HepG2 (cell line): Measurements from ENCODE around the gene ENTPD6. TPM values are rescaled to one million over a fixed set of nuclear protein-coding genes. Genes with fewer than 3 reads are reported as not detected.

Experiments used
- BHLHE40 ChIP-seq: IDR thresholded peaks from 2 replicates; pipeline ENCODE4 v1.6.1; 2011; ENCODE audit warnings: low read length, improper control_type of control experiment
- CREM ChIP-seq, 2 experiments: sonication (generic) in 1 of 2; formaldehyde crosslinking in 1 of 2; IDR thresholded peaks; 2 replicates each; pipeline versions ENCODE4 v1.4.0 to v1.6.1; 2016 to 2020; ENCODE audit warnings: antibody characterized with exemption in 1 of 2, mild to moderate bottlenecking in 1 of 2, missing genetic modification reagents in 1 of 2
- ELK4 ChIP-seq: sonication (generic); formaldehyde crosslinking; IDR thresholded peaks from 2 replicates; pipeline ENCODE4 v1.9.0; 2021; ENCODE audit warnings: missing genetic modification reagents, borderline replicate concordance
- JUND ChIP-seq: sonication (generic); formaldehyde crosslinking; IDR thresholded peaks from 2 replicates; pipeline ENCODE4 v1.8.0; 2022; ENCODE audit warnings: mild to moderate bottlenecking, missing genetic modification reagents
- KLF9 ChIP-seq: IDR thresholded peaks from 2 replicates; pipeline ENCODE4 v1.6.1; 2016; ENCODE audit warnings: low read depth
- NFKBIZ ChIP-seq: IDR thresholded peaks from 2 replicates; pipeline ENCODE4 v1.6.1; 2018; ENCODE audit warnings: missing genetic modification reagents, missing compliant biosample characterization
- NKX3-1 ChIP-seq: sonication (generic); formaldehyde crosslinking; IDR thresholded peaks from 2 replicates; pipeline ENCODE4 v1.5.0; 2020; ENCODE audit warnings: missing genetic modification reagents
- NR2F1 ChIP-seq, 2 experiments: fragments of 450-650 bp in 1 of 2; formaldehyde crosslinking in 1 of 2; IDR thresholded peaks; 2 replicates each; pipeline versions ENCODE4 v1.5.0 to v1.6.1; 2016 to 2020; ENCODE audit warnings: mild to moderate bottlenecking in 1 of 2, missing compliant biosample characterization in 1 of 2, missing genetic modification reagents in 1 of 2, moderate library complexity in 1 of 2
- RBM39 ChIP-seq: fragments of 200-400 bp; formaldehyde crosslinking; IDR thresholded peaks from one replicate; pipeline ENCODE4 v1.6.1; 2018; ENCODE audit warnings: antibody characterized with exemption, mild to moderate bottlenecking, low read depth, low read length; ENCODE audit not compliant: poor library complexity, severe bottlenecking
- REPIN1 ChIP-seq: sonication (generic); formaldehyde crosslinking; IDR thresholded peaks from 2 replicates; pipeline ENCODE4 v1.8.0; 2022; ENCODE audit warnings: missing genetic modification reagents, low read depth, mild to moderate bottlenecking, borderline replicate concordance
- SMAD9 ChIP-seq: sonication (generic); formaldehyde crosslinking; IDR thresholded peaks from 2 replicates; pipeline ENCODE4 v1.5.1; 2020; ENCODE audit warnings: mild to moderate bottlenecking, missing genetic modification reagents
- SP4 ChIP-seq: sonication (generic); formaldehyde crosslinking; IDR thresholded peaks from 2 replicates; pipeline ENCODE4 v1.8.1; 2023; ENCODE audit warnings: mild to moderate bottlenecking, missing genetic modification reagents
- THYN1 ChIP-seq: sonication (generic); formaldehyde crosslinking; IDR thresholded peaks from 2 replicates; pipeline ENCODE4 v1.8.1; 2023; ENCODE audit warnings: low read depth, mild to moderate bottlenecking, moderate library complexity, missing genetic modification reagents, borderline replicate concordance
- ZNF207 ChIP-seq: fragments of 450-650 bp; IDR thresholded peaks from 2 replicates; pipeline ENCODE4 v1.6.1; 2016; ENCODE audit warnings: antibody characterized with exemption, borderline replicate concordance
- ZNF335 ChIP-seq: sonication (generic); formaldehyde crosslinking; IDR thresholded peaks from 2 replicates; pipeline ENCODE4 v1.4.0; 2020; ENCODE audit warnings: missing genetic modification reagents
- ZNF343 ChIP-seq: sonication (generic); formaldehyde crosslinking; IDR thresholded peaks from 2 replicates; pipeline ENCODE4 v1.4.0; 2020; ENCODE audit warnings: mild to moderate bottlenecking, missing genetic modification reagents
- ZNF367 ChIP-seq: sonication (generic); formaldehyde crosslinking; IDR thresholded peaks from 2 replicates; pipeline ENCODE4 v1.4.0; 2020; ENCODE audit warnings: missing genetic modification reagents, borderline replicate concordance
- ZNF670 ChIP-seq: sonication (generic); formaldehyde crosslinking; IDR thresholded peaks from 2 replicates; pipeline ENCODE4 v1.8.0; 2022; ENCODE audit warnings: mild to moderate bottlenecking, missing genetic modification reagents, borderline replicate concordance
- ZNF816 ChIP-seq: sonication (generic); formaldehyde crosslinking; IDR thresholded peaks from 2 replicates; pipeline ENCODE4 v1.8.0; 2022; ENCODE audit warnings: missing genetic modification reagents, mild to moderate bottlenecking, borderline replicate concordance
- polyA plus RNA-seq, 8 experiments: library from polyadenylated mRNA; depleted of rRNA in 3 of 8; stranded (reverse) in 7 of 8; unstranded in 1 of 8; fragments of >200 nt; fragmentation: Illumina TruSeq in 4 of 8; extraction: Trizol in 4 of 8; gene quantifications; 2 replicates each; pipeline versions ENCODE4 v1.2.1 to v1.2.3, GENCODE V29; 2011 to 2016; ENCODE audit warnings: low read depth in 4 of 8, missing spikeins in 1 of 8, mixed read lengths in 1 of 8; ENCODE audit not compliant: insufficient read depth in 1 of 8
- total RNA-seq, 5 experiments: library from RNA; depleted of rRNA; stranded (reverse); fragments of >200 nt; fragmentation: Illumina TruSeq; extraction: Trizol; gene quantifications; 2 replicates each; pipeline ENCODE4 v1.2.3, GENCODE V29; 2016; ENCODE audit warnings: low read depth in 1 of 5
- TF ChIP-seq, protein P1 (sequence below): sonication (generic); formaldehyde crosslinking; IDR thresholded peaks from 2 replicates; pipeline ENCODE4 v1.4.0; 2020; ENCODE audit warnings: missing genetic modification reagents
- TF ChIP-seq, protein P2 (sequence below): IDR thresholded peaks from 2 replicates; pipeline ENCODE4 v1.6.1; 2016
- TF ChIP-seq, protein P3 (sequence below): sonication (generic); formaldehyde crosslinking; IDR thresholded peaks from 2 replicates; pipeline ENCODE4 v1.8.0; 2022; ENCODE audit warnings: missing genetic modification reagents, mild to moderate bottlenecking, moderate library complexity, borderline replicate concordance
- TF ChIP-seq, protein P4 (sequence below): sonication (generic); formaldehyde crosslinking; IDR thresholded peaks from 2 replicates; pipeline ENCODE4 v1.5.0; 2020; ENCODE audit warnings: missing genetic modification reagents

The ENTPD6 gene
- total and polyA plus RNA-seq, 2 of the 13 experiments (the other 11 are each of a cell fraction or from before 2014, with no cell fraction given), result 164 to 172 TPM

GRCh38 chr20:25247000-25247517 is 51.5 kb downstream of the ENTPD6 start (continued):
- TF ChIP-seq SP4 (no peak), KLF9 (CRISPR knock-in tag) (no peak), NKX3-1 (CRISPR knock-in tag) (0 out of 2 replicates have a peak, but pooled peaks have one; percentile 56), JUND (CRISPR knock-in tag) (no peak; the same call in 1 of the 2 replicates), ZNF343 (no peak; the same call in 1 of the 2 replicates), SMAD9 (CRISPR knock-in tag) (no peak), THYN1 (no peak), NR2F1 (CRISPR knock-in tag; IDR thresholded peaks at IDR 0.05) (peak in 1 of 2 experiments; percentile 22; a peak in 1 of 4 replicates), RBM39 (peak; percentile 73), REPIN1 (CRISPR knock-in tag) (peak; percentile 65; the same call in 1 of the 2 replicates), CREM (IDR thresholded peaks at IDR 0.05) (peak; percentile 46; the same call in 1 of the 2 replicates), CREM (CRISPR knock-in tag; IDR thresholded peaks at IDR 0.05) (no peak), ZNF816 (no peak), ZNF367 (no peak), ELK4 (CRISPR knock-in tag) (peak; percentile 53; the same call in 1 of the 2 replicates), ZNF207 (no peak), ZNF335 (CRISPR knock-in tag) (no peak; the same call in none of the 2 replicates), ZNF670 (CRISPR knock-in tag) (peak; percentile 74), BHLHE40 (no peak), NFKBIZ (CRISPR knock-in tag) (no peak)
- TF ChIP-seq, protein P1, sequence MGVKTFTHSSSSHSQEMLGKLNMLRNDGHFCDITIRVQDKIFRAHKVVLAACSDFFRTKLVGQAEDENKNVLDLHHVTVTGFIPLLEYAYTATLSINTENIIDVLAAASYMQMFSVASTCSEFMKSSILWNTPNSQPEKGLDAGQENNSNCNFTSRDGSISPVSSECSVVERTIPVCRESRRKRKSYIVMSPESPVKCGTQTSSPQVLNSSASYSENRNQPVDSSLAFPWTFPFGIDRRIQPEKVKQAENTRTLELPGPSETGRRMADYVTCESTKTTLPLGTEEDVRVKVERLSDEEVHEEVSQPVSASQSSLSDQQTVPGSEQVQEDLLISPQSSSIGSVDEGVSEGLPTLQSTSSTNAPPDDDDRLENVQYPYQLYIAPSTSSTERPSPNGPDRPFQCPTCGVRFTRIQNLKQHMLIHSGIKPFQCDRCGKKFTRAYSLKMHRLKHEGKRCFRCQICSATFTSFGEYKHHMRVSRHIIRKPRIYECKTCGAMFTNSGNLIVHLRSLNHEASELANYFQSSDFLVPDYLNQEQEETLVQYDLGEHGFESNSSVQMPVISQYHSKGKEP (CRISPR knock-in tag), result peak; percentile 17; the same call in 1 of the 2 replicates
- TF ChIP-seq, protein P2, sequence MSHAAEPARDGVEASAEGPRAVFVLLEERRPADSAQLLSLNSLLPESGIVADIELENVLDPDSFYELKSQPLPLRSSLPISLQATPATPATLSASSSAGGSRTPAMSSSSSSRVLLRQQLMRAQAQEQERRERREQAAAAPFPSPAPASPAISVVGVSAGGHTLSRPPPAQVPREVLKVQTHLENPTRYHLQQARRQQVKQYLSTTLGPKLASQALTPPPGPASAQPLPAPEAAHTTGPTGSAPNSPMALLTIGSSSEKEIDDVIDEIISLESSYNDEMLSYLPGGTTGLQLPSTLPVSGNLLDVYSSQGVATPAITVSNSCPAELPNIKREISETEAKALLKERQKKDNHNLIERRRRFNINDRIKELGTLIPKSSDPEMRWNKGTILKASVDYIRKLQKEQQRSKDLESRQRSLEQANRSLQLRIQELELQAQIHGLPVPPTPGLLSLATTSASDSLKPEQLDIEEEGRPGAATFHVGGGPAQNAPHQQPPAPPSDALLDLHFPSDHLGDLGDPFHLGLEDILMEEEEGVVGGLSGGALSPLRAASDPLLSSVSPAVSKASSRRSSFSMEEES (CRISPR knock-in tag), result no peak
- TF ChIP-seq, protein P3, sequence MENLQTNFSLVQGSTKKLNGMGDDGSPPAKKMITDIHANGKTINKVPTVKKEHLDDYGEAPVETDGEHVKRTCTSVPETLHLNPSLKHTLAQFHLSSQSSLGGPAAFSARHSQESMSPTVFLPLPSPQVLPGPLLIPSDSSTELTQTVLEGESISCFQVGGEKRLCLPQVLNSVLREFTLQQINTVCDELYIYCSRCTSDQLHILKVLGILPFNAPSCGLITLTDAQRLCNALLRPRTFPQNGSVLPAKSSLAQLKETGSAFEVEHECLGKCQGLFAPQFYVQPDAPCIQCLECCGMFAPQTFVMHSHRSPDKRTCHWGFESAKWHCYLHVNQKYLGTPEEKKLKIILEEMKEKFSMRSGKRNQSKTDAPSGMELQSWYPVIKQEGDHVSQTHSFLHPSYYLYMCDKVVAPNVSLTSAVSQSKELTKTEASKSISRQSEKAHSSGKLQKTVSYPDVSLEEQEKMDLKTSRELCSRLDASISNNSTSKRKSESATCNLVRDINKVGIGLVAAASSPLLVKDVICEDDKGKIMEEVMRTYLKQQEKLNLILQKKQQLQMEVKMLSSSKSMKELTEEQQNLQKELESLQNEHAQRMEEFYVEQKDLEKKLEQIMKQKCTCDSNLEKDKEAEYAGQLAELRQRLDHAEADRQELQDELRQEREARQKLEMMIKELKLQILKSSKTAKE (CRISPR knock-in tag), result no peak
- TF ChIP-seq, protein P4, sequence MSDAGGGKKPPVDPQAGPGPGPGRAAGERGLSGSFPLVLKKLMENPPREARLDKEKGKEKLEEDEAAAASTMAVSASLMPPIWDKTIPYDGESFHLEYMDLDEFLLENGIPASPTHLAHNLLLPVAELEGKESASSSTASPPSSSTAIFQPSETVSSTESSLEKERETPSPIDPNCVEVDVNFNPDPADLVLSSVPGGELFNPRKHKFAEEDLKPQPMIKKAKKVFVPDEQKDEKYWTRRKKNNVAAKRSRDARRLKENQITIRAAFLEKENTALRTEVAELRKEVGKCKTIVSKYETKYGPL (CRISPR knock-in tag), result no peak
